GM15510 (cell line): ENCODE measurements around the gene NCBP3.
A peak's percentile ranks its signal among the peaks of the same experiment; 100 is the strongest.

Source experiments
- POLR2A ChIP-seq: IDR thresholded peaks from 3 replicates; pipeline ENCODE4 v1.6.1; 2011; ENCODE audit warnings: borderline replicate concordance; ENCODE audit not compliant: insufficient read length; ENCODE audit errors: extremely low read depth

Gene NCBP3

GRCh38 chr17:3766779-3767178 is 79.3 kb downstream of the NCBP3 start:
- TF ChIP-seq POLR2A: no peak

GRCh38 chr17:3765981-3766380 is 80.1 kb downstream of the NCBP3 start:
- no peak for TF ChIP-seq POLR2A

- no peak for TF ChIP-seq POLR2A
Measured at GRCh38 chr17:3763777-3764170, 82.3 kb downstream of the NCBP3 start.

- TF ChIP-seq POLR2A: peak; percentile 37
Measured at GRCh38 chr17:3762922-3763776, 82.9 kb downstream of the NCBP3 start.

- no peak for TF ChIP-seq POLR2A
Measured at GRCh38 chr17:3761918-3762380, 84.1 kb downstream of the NCBP3 start.

GRCh38 chr17:3761036-3761917 is 84.8 kb downstream of the NCBP3 start:
- TF ChIP-seq POLR2A: no peak

GRCh38 chr17:3759597-3760216 is 86.3 kb downstream of the NCBP3 start:
- no peak for TF ChIP-seq POLR2A

- TF ChIP-seq POLR2A: no peak
Measured at GRCh38 chr17:3755335-3756030, 90.6 kb downstream of the NCBP3 start.

- no peak for TF ChIP-seq POLR2A
Measured at GRCh38 chr17:3754458-3755334, 91.3 kb downstream of the NCBP3 start.

- no peak for TF ChIP-seq POLR2A
Measured at GRCh38 chr17:3754066-3754457, 92.0 kb downstream of the NCBP3 start.

- no peak for TF ChIP-seq POLR2A
Measured at GRCh38 chr17:3753624-3754023, 92.4 kb downstream of the NCBP3 start.
